ENCODE results near the gene AGAP1.
A peak's percentile ranks its signal among the peaks of the same experiment; 100 is the strongest.

The AGAP1 gene

DNA sequence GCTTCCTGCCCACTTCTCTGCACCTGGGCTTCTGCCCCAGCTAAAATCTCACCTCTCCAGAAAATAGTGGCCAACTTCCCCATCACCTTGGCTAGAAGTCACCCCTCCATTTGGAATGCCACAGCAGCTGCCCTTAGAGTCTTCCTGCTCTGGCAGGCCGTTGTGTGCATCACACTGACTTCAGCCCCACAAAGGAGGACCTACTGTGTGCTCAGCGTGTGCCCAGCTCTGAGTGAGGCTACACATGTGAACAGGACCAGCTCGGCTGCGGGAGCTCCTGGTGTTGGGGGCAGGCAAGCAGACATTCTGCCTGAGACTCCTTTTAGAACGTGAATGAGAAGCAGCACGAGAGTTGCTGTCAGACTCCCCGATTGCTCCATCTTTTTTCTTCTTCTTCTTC, 78.7 kb downstream of the AGAP1 start:
- no peak for DNase-seq

- DNase-seq, result no peak
Observed at GRCh38 chr2:235573331-235574221, 79.7 kb downstream of the AGAP1 start.

DNA sequence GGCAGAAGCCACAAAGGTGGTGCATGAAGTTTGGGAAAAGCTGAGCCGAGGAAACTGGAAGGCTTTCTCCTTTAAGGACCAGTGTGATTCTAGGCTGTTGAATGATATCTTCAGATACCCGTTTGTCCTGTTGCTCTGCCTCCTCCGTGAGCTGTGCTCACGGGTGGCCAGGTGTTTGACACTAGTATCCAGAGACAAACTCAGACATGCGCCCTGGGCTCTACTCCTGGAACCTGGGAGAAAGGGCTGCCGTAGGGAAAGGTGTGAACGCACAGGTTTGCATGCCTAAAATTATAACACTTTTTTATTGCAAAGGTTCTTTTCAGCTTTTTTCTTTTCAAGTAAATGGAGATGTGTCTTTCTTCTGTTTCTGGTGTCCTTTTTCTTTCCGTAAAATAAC, 81.6 kb downstream of the AGAP1 start:
- DNase-seq, result no peak

- no peak for DNase-seq
Observed at GRCh38 chr2:235575904-235576303, 82.1 kb downstream of the AGAP1 start.

DNA sequence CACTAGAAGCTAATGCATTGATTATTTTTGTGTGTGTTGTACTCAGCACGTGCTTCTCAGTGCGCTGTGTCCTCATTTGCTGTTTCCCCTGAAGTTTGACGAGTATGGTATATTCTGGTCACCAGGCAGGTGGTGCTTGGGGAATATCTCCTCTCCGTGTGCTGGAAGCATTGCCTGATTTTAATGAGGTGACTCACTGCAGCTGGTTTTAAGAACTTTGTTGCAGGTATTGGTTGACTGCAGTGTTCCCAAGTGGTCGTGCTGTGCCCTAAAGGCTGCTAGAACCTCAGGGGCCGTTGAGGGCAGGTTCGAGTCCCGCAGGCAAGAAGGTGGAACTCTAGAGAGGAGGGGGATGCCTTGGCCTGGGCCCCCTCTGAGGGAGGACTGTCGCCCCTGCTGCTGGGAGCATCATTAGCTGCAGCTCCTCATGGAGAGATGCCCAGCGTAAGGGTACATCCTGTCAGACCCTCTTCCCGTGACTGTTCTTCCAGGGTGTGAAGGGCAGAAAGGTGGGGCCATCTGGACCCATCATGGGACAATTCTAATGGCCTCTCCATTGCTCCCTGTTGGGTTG, 82.6 kb downstream of the AGAP1 start:
- DNase-seq, result no peak

GRCh38 chr2:235577404-235578330, 83.8 kb downstream of the AGAP1 start:
- no peak for DNase-seq

- no peak for DNase-seq
Observed at GRCh38 chr2:235579128-235579527, 85.3 kb downstream of the AGAP1 start.

- DNase-seq, result no peak
Observed at GRCh38 chr2:235580426-235581157, 86.7 kb downstream of the AGAP1 start.

DNA sequence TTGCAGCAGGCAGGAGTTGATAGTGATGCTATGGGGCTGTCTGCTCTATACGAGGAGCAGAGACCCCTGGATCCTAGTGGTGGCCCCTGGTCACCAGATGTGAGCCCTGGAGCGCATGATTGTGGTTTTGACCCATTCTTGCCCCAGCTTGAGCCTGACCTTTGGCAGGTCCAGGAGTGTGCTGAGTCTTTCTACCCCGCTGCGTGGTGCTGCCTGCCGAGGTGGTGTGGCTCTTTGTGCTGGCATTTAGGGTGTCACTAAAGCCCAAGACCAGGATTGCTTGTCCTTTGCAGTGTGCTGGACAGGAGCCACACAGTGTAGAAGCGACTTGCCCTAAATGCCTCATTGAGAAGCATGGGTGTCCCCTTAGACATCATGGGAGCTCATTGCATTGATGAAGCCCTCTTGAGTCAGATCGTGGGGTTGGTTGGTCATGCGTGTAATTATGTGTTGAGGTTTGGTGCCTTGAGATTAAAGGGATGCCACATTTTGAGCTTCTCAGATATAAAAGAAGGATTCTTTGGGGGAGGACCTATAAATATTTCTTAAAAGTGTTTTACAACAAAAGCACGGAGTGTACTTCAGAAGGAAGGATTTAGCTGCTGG, 88.3 kb downstream of the AGAP1 start:
- DNase-seq, result no peak

DNA sequence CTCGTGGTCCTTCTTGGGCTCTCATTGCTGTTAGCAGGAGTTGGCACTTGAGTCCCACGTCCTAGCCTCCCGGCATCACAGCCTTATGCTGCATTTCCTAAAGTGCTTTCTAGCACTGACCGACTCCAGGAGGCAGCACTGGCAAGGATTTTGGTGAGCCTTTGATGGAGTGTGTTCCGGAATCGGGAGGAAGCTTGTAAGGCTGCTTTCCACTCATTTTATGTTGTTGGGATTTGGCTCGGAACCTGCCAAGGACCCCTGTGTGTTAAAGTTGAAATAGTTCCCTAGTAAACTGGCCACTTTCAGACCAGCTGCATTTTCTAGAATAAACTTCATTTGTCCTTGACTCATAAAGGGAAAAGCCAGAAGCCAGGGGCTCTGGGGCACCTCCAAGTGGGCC, 88.9 kb downstream of the AGAP1 start:
- DNase-seq, result no peak

DNA sequence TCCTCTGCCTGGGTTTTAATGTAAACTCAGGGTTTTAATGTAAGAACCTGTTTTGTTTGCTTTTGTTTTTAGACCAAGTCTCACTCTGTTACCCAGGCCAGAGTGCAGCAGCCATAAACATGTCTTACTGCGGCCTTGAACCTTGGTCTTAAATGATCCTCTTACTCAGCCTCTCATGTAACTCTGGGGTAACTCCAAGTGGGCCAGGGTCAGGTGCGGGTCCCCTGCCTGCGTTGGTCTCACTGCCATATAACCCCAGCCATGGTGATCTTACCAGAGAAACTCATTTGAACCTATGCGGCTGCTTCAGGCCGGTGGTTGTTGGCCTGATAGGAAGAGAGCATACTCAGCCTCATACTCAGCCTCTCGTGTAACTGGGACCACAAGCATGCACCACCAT, 89.3 kb downstream of the AGAP1 start:
- no peak for DNase-seq

- DNase-seq, result no peak
Observed at GRCh38 chr2:235583925-235584637, 90.2 kb downstream of the AGAP1 start.

GRCh38 chr2:235584638-235585007, 90.8 kb downstream of the AGAP1 start:
- DNase-seq, result no peak

- DNase-seq, result no peak
Observed at GRCh38 chr2:235587202-235587601, 93.4 kb downstream of the AGAP1 start.

DNA sequence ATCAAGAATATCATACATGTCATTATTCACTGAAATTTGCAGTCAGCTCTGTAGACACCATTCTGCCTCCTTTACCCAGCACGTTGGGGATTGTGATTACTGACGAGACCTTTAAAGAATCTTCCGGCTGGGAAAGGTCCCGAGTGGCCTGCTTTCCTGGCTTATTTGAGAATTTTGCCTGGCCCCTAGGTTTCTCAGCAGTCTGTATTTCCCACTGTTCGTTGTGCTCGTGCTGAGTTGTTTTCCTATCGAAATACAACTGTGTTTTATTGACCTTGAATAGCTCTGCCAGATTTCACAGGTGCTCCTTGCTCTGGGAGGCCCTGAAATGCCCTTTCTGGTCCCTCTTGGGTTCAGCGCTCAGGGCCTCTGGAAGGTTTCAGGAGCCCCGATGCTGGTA, 94.9 kb downstream of the AGAP1 start:
- DNase-seq, result no peak

DNA sequence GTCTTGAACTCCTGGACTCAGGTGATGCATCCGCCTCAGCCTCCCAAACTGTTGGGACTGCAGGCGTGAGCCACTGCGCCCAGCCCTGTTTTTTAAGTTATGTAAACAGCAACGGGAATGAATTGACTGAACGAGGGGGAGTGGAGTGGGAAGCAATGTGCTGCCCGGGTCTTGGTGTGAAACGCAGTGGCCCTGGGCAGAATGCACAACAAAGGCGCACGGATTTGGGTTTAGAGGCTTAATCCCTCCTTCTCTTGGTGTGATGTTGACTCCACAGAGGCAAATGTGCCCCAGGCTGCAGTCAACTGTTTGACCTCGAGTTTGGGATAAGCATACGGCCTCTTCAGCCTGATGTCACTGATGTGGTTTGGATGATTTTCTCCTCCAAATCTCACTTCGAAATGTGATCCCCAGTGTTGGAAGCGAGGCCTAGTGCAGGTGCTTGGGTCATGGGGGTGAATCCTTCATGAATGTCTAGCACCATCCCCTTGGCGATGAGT, 97.4 kb downstream of the AGAP1 start:
- DNase-seq, result no peak

- DNase-seq, result no peak
Observed at GRCh38 chr2:235591921-235592320, 98.1 kb downstream of the AGAP1 start.

- no peak for DNase-seq
Observed at GRCh38 chr2:235592430-235592829, 98.6 kb downstream of the AGAP1 start.

GRCh38 chr2:235592836-235593235, 99.0 kb downstream of the AGAP1 start:
- no peak for DNase-seq

DNA sequence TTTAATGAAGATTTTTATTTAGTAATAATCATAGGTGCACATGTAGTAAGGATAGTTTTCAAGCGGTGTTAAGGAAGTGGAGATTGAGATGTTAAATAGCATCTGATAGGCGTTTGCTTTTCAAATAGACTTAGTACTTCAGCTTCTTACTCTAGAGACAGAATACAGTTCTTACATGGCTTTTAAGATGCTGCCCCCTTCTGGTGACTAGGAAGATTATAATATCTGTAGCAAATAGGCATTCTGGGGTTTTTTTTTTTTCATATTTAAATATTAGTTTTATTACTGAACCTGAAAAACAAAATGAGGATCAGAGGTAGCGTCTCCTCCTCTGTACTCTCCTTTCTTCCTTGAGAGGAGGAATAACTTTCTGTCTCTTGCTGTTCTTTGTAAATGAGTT, 100.2 kb downstream of the AGAP1 start:
- peak; percentile 64 to 76 (median 69) for DNase-seq

- no peak for DNase-seq
Observed at GRCh38 chr2:235594964-235595363, 101.1 kb downstream of the AGAP1 start.
